ENCODE measurements around the gene HSP90B1. TPM values are rescaled to one million over a fixed set of nuclear protein-coding genes. Genes with fewer than 3 reads are reported as not detected.

The HSP90B1 gene
- total RNA-seq, 2 donors from 2014 or later, result 300 to 652 TPM

DNA sequence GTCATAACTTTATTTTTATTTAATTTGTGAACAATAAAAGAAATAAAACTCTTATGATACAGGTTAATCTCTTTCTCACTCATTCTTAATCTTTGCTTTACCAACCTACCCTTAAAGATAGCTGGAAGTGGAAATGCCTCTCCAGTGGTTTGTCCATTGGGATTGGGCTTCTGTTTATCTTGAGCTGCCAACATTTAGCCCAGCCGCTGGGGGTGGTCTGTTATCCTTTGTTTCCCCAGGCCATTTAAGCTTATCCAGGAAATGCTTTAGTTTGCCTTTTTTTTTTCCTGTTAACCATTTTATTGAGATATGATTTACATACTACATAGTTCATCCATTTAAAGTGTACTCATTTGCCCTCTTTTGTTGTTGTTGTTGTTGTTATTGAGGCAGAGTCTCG is 43.7 kb downstream of the HSP90B1 start:
- WGBS, result 71% methylated on average over 2 of the region's 2 CpGs
- no peak overlapping the region for H3K4me3 ChIP-seq
- intact Hi-C loops (cut with DNase I), result no loop called here

GRCh38 chr12:103975368-103975767 is 45.2 kb downstream of the HSP90B1 start:
- WGBS, result 85% methylated on average over 2 of the region's 2 CpGs
- H3K4me3 ChIP-seq, result no peak overlapping the region
- no peaks in the 10 kb centered on the region for H3K27me3 ChIP-seq (replicated peaks; ENCODE audit: insufficient read depth)
- DNase-seq (ENCODE audit: low spot score), result no peak
- intact Hi-C loops (cut with DNase I), result no loop called here
- no peaks in the 10 kb centered on the region for H3K9me3 ChIP-seq
- no peak overlapping the region for H3K27ac ChIP-seq
- no peaks in the 10 kb centered on the region for H3K4me1 ChIP-seq (replicated peaks)
- no peaks in the 10 kb centered on the region for H3K36me3 ChIP-seq
- TF ChIP-seq POLR2AphosphoS5 (IDR thresholded peaks at IDR 0.05) (no peak), POLR2A (IDR thresholded peaks at IDR 0.05) (no peak)
- TF ChIP-seq, protein P1, sequence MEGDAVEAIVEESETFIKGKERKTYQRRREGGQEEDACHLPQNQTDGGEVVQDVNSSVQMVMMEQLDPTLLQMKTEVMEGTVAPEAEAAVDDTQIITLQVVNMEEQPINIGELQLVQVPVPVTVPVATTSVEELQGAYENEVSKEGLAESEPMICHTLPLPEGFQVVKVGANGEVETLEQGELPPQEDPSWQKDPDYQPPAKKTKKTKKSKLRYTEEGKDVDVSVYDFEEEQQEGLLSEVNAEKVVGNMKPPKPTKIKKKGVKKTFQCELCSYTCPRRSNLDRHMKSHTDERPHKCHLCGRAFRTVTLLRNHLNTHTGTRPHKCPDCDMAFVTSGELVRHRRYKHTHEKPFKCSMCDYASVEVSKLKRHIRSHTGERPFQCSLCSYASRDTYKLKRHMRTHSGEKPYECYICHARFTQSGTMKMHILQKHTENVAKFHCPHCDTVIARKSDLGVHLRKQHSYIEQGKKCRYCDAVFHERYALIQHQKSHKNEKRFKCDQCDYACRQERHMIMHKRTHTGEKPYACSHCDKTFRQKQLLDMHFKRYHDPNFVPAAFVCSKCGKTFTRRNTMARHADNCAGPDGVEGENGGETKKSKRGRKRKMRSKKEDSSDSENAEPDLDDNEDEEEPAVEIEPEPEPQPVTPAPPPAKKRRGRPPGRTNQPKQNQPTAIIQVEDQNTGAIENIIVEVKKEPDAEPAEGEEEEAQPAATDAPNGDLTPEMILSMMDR (IDR thresholded peaks at IDR 0.05), result no peak

More for the DNA sequence above, 43.7 kb downstream of the HSP90B1 start:
- no peaks in the 10 kb centered on the region for H3K27me3 ChIP-seq (replicated peaks; ENCODE audit: insufficient read depth)
- no peaks in the 10 kb centered on the region for H3K9me3 ChIP-seq
- H3K4me1 ChIP-seq (replicated peaks), result no peaks in the 10 kb centered on the region
- no peak overlapping the region for H3K27ac ChIP-seq
- H3K36me3 ChIP-seq, result no peaks in the 10 kb centered on the region
- TF ChIP-seq POLR2AphosphoS5 (IDR thresholded peaks at IDR 0.05), result no peak
- no peak for DNase-seq (ENCODE audit: low spot score)

DNA sequence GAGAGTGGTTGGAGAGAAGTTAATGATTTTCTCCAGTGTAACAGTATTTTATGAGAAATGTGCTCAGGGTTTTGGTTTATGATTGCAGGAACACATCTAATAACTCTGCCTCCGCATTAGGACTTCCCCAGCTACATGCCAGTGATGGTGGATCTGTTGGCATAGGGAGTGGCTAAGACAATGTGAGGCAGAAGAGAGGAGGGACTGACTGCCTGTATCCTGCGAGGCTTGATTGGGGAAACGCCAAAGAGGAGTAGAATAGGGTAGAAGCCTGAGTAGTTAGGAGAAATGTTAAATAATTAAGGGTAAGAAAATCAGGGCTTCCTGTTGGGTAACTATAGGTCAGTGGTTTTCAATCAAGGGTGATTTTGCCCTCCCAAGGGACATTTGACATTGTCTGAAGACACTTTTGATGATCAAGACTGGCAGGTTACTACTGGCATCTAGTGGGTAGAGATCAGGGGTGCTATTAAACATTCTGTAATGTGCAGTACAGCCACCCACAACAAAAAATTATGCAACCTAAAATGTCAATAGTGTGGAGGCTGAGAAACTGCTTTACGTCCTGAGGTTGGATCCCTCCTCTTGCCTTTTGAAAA is 48.3 kb downstream of the HSP90B1 start:
- TF ChIP-seq POLR2A (IDR thresholded peaks at IDR 0.05), result no peak
- TF ChIP-seq POLR2AphosphoS5 (IDR thresholded peaks at IDR 0.05), result no peak
- TF ChIP-seq, protein P1 (IDR thresholded peaks at IDR 0.05), result no peak
- Histone ChIP-seq H3K36me3 (no peaks in the 10 kb centered on the region), H3K4me1 (replicated peaks) (no peaks in the 10 kb centered on the region), H3K27me3 (replicated peaks; ENCODE audit: insufficient read depth) (no peaks in the 10 kb centered on the region), H3K27ac (no peak overlapping the region), H3K9me3 (no peaks in the 10 kb centered on the region), H3K4me3 (no peak overlapping the region)
- no peak for DNase-seq (ENCODE audit: low spot score)
- intact Hi-C loops (cut with DNase I), result no loop called here
- WGBS, result 95% methylated on average over 4 of the region's 4 CpGs

- Histone ChIP-seq H3K9me3 (no peaks in the 10 kb centered on the region), H3K36me3 (no peaks in the 10 kb centered on the region), H3K4me3 (no peak overlapping the region), H3K4me1 (replicated peaks) (no peaks in the 10 kb centered on the region), H3K27ac (no peak overlapping the region), H3K27me3 (replicated peaks; ENCODE audit: insufficient read depth) (no peaks in the 10 kb centered on the region)
- intact Hi-C loops (cut with DNase I), result no loop called here
- WGBS, result 91% methylated on average over 2 of the region's 2 CpGs
- no peak for DNase-seq (ENCODE audit: low spot score)
- TF ChIP-seq, protein P1 (IDR thresholded peaks at IDR 0.05), result no peak
- no peak for TF ChIP-seq POLR2AphosphoS5 (IDR thresholded peaks at IDR 0.05)
- no peak for TF ChIP-seq POLR2A (IDR thresholded peaks at IDR 0.05)
These were observed 56.6 kb downstream of the HSP90B1 start for GRCh38 chr12:103986829-103987228.

DNA sequence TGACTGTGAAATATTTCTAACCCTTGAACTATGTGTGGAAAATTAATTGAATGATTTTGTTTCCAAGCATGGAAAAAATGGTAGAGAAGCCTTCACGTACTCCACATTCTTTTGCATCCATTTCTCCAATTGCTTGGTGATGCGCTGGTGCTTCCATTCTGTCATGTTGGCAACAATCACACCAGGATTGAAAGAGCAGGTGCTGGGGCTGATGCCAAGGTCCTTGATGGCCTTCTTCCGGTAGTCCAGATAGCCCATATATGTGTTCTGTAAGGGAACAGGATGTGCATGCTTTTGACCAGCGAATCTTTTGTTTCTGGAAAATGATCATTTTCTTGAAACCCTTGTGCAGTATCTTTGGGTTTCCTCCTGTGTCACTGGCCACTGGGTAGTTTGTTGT is 64.0 kb downstream of the HSP90B1 start:
- Histone ChIP-seq H3K4me1 (replicated peaks) (no peaks in the 10 kb centered on the region), H3K9me3 (no peaks in the 10 kb centered on the region), H3K36me3 (no peaks in the 10 kb centered on the region), H3K27ac (no peak overlapping the region), H3K27me3 (replicated peaks; ENCODE audit: insufficient read depth) (no peaks in the 10 kb centered on the region), H3K4me3 (no peak overlapping the region)
- 95% methylated on average over 4 of the region's 4 CpGs for WGBS
- DNase-seq (ENCODE audit: low spot score), result no peak
- intact Hi-C loops (cut with DNase I), result no loop called here
- TF ChIP-seq POLR2AphosphoS5 (IDR thresholded peaks at IDR 0.05), result no peak
- TF ChIP-seq POLR2A (IDR thresholded peaks at IDR 0.05), result no peak
- TF ChIP-seq, protein P1 (IDR thresholded peaks at IDR 0.05), result no peak
